GM12891 (cell line): ENCODE results near the gene ARL2.

Experiments used
- PAX5 ChIP-seq: IDR thresholded peaks from 2 replicates; pipeline ENCODE4 v1.6.1; 2011; ENCODE audit warnings: low read length, moderate library complexity, mild to moderate bottlenecking; ENCODE audit not compliant: insufficient read depth, severe bottlenecking
- POLR2A ChIP-seq: IDR thresholded peaks from 2 replicates; pipeline ENCODE4 v1.6.1; 2011; ENCODE audit warnings: low read depth, low read length, control low read depth
- POLR2AphosphoS5 ChIP-seq: IDR thresholded peaks from 2 replicates; pipeline ENCODE4 v1.6.1; 2011; ENCODE audit warnings: low read depth, low read length, control low read depth
- POU2F2 ChIP-seq: IDR thresholded peaks from 2 replicates; pipeline ENCODE4 v1.6.1; 2011; ENCODE audit warnings: low read depth, mild to moderate bottlenecking, control low read depth, low read length, moderate library complexity
- SPI1 ChIP-seq: IDR thresholded peaks from 2 replicates; pipeline ENCODE4 v1.6.1; 2011; ENCODE audit warnings: low read depth, low read length, control low read depth
- TAF1 ChIP-seq: IDR thresholded peaks from 2 replicates; pipeline ENCODE4 v1.6.1; 2011; ENCODE audit warnings: low read depth, low read length, control low read depth

- no peak for TF ChIP-seq POLR2AphosphoS5
- no peak for TF ChIP-seq TAF1
- TF ChIP-seq POLR2A = no peak
- no peak for TF ChIP-seq PAX5
- no peak for TF ChIP-seq POU2F2
- TF ChIP-seq SPI1 = no peak
These were observed 20.5 kb downstream of the ARL2 start for GRCh38 chr11:65034423-65034822.
